H1 (cell line): ENCODE results near the gene GLIPR2. TPM values are rescaled to one million over a fixed set of nuclear protein-coding genes. Genes with fewer than 3 reads are reported as not detected.

ENCODE experiments used
- EP300 ChIP-seq, 2 experiments: IDR thresholded peaks; 1 replicate in 1 of 2; 2 replicates in 1 of 2; pipeline ENCODE4 v1.6.1; 2011 to 2012; ENCODE audit warnings: low read depth in 2 of 2, low read length in 2 of 2, mild to moderate bottlenecking in 2 of 2, borderline replicate concordance in 1 of 2, inconsistent platforms in 1 of 2, moderate library complexity in 1 of 2
- polyA plus RNA-seq, 7 experiments: library from polyadenylated mRNA; depleted of rRNA in 3 of 7; stranded (reverse) in 5 of 7; unstranded in 2 of 7; fragments of >200 nt in 5 of 7; fragments of 200-250 nt in 2 of 7; gene quantifications; 1 replicate in 5 of 7; 2 replicates in 1 of 7; 4 replicates in 1 of 7; pipeline versions ENCODE4 v1.2.1 to v1.2.3, GENCODE V29; 2011 to 2013; ENCODE audit warnings: missing spikeins in 2 of 7, mixed read lengths in 2 of 7
- total RNA-seq: library from RNA; stranded (reverse); fragmentation: NEBNext Ultra II Directional; extraction: Animal tissue kit (Norgen Biotek cat#: 25700); gene quantifications from 2 replicates; pipeline ENCODE4 v1.2.1, GENCODE V29; 2021

The GLIPR2 gene
- total and polyA plus RNA-seq, 2 of the 8 experiments (the other 6 are each of a cell fraction or from before 2014, with no cell fraction given): 7.9 to 12.0 TPM

DNA sequence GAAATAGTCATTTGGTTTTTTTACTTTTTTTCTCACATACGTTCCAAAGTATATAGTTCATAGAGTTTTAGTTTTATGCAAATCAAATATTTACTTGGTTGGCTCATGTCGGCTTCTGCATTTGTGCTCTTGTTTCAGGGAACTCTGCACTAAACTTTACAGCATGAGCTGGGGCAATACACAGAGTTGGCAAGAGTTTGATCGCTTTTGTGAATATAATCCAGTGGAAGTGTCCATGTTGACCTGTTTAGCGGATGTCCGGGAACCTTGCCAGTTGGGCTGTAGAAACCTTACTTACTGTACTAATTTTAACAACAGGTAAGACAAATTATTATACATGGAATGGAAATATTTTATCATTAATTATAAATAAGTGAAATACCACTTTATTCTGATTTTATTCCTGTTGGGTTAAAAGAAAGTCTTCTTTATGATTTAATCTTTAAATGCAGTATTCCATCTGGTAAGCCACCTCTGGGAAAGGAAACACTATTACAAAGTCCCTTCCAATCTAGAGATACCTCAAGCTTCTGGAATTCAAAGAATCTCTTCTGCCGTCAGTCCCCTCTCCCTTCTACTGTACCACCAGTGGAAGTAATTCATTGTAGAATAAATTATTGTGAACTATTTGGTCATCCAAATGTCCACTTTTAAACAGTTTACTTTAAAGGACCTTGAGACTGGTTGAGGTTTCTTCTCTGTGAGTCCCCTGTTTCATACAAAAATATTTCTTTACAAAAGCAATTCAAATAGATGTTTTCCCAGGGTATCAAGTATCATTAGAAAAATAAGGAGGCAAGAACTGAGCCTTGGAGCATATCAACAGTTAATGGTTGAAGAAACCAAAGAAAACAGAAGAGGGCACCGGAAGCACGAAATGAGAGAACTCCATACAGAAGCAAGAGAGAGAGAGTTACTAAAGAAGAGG, 45.2 kb upstream of the GLIPR2 start (continued):
- no peak for TF ChIP-seq EP300 (IDR thresholded peaks at IDR 0.05; ENCODE audit: borderline replicate concordance in 1 of 2, low read depth in 2 of 2, low read length in 2 of 2)
